AG20443 (cell line): Measurements from ENCODE around the gene SUOX.
A peak's percentile ranks its signal among the peaks of the same experiment; 100 is the strongest.
"Not testable (repeated sequence)": the region's sequence is repeated elsewhere in the genome, so short reads cannot be mapped to it uniquely, and the experiment has no call there.

Experiments
- DNase-seq: peaks from one replicate; pipeline ENCODE4 v3.0.0; 2012; ENCODE audit warnings: low spot score, mixed read lengths

Gene SUOX

DNA sequence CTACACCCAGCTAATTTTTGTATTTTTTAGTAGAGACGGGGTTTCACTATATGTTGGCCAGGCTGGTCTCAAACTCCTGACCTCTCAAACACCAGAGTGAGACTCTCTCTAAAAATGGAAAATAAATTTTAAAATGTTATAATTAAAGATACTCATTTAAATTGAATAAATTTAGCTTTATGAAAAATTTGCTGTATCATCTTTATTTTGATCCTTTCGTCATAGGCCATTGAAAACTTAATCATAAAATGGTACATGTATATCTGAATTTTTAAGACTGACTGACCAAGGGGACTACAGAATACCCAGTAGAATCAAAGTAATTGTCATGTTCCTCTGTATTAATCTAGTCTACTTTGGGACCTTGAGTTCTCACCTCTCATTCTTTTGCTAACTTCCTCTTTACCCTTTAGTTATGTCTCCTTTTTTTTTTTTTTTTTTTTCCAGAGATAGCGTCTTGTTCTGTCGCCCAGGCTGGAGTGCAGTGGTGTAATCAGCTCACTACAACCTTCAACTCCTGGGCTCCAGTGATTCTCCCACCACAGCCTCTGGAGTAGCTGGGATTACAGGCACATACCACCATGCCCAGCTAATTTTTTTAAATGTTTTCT lies 13.7 kb upstream of the SUOX start:
- DNase-seq, result no peak

DNA sequence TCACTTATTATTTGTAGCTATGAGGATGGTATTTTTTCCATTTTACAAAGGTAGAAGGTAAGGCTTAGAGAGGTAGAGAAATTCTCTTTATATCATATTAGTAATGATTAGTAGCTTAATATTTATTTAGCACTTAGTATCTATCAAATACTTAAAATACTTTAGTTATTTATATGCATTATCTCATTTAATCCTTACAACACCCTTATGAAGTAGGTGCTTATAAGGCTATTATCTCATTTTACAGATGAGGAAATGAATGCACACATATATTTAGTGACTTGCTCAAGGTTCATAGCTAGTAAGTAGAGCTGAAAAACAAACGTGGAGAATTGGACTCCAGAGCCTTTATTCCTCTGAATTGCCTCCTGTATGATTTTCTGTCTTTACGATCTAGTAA lies 12.2 kb upstream of the SUOX start:
- DNase-seq, result no peak

DNA sequence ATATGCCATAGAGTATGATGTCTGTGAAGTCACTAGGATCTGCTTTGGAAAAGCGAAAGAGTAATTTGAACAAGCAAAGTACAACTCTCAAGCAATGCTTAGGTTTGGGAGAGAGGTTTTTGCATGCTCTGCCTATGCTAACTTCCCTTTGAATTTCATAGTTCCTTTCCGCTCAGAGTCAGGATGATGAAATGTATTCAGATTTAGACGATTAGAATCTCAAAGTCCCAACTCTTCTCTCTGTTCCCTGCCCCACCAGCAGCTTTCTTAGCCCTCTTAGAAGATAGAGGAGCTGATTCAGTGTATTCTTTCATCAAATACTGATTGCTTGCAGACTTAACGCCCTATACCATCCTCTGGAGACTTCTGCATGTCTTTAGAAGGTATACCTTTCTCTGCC lies 11.7 kb upstream of the SUOX start:
- DNase-seq, result no peak

DNA sequence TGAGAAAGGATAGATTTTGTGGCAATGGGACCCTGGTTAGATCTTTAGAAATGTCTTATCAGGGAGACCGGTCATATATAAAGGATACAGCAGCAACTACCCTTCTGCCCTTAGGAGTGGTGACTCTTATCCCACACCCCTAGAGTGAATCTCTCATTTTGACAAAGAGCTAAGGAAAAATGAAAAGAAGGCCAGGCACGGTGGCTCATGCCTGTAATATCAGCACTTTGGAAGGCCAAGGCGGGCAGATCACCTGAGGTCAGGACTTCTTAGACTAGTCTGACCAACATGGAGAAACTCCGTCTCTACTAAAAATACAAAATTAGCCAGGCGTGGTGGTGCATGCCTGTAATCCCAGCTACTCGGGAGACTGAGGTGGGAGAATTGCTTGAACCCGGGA lies 11.1 kb upstream of the SUOX start:
- not testable (repeated sequence) for DNase-seq

DNA sequence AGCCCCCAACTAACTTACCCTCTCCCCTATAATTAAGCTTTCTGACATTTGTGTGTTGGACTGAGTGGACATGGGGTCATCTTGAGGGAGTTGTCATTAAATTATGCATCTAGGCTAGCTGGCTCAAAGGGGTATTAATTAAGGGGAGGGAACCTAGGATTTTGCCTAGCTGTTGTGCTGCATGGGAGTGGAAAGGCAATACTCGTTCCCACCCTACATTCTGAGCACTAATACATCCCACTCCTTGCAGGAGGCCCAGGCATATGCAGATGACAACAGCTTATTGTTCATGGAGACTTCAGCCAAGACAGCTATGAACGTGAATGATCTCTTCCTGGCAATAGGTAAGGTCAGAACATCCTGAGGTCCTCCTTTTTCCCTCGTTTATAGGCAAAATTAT lies 6.0 kb upstream of the SUOX start:
- DNase-seq, result no peak

DNA sequence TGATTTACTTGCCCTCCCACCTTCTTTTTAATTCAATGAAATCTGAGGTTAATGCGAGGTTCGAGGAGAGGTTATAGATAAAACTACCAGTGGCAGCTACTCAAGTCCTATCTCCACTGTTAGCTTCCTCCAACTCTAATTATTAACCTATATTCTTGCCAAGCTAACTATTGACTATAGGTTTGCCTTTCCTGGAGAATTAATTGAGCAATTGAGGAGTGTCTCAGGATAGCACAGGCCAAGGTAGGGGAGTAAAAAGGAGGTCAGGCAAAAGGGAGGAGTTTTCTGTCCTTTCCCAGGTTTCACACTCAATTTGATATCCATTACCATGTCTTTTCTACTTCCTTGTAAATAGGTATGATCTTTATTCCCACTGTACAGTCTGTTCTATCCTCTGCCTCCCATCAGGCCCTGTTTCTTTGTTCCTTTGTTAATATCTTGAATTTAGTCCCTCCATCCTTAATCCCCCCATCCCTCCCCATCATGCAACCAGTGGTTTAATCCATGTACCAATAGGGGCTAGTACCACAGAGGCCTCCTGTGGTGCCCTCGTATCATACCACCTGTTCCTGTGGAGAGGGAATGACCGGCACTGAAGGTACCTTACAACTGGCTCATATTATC lies 3.7 kb upstream of the SUOX start:
- DNase-seq, result no peak

DNA sequence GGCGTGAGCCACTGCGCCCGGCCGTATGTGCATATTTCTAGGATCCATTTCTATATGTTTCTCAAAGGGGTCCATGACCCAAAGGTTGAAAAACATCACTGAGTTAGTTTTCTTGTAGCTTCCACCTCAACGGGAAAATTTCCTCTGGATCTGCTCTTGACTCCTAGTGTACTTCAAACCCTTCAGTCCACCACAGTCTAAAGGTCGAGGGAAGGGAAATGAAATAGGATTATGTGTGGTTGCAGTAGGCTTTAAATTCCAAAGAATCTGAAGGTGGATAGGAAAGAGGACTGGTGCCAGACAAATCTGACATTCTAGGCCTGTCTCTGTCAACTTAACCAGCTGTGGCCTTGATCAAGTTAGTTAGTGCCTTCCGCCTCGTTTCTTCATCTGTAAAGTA lies 1.7 kb upstream of the SUOX start:
- DNase-seq, result no peak

DNA sequence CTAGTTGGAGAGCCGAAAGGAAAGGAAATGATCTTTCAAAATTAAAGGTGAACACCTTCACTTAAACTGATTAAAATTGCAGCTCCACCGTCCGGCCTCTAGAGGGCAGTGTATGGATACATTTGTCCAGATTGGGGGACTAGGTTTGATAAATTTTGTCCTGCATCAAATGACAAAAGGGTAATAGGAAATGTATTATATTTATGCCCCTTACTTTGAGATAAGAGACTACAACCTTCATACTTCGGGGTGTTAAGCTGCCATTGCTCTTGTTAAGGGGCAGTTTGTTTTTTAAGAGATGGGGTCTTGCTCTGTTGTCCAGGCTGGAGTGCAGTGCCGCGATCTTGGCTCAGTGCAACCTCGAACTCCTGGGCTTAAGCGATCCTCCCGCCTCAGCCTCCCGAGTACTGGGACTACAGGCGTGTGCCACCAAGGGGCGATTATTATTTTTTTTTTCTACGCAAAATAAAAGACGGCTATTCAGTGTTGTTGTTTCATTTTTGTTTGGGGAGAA lies 818 bp upstream of the SUOX start:
- peak; percentile 59 for DNase-seq

DNA sequence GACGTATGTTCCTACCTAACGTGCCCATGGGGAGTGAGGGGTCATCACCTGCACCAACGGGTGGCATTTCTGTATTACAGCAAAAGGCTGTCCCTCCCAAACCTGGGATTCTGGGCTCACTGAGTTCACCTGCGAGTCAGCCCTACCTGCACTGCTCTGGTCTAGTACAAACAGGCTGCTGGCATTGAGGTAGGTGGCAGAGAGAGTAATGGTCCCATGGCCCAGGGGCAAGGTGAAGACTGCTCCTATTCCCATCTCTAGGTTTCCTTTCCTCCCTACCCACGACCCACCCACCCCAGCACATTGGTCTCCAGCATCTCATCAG lies 421 bp downstream of the SUOX start:
- no peak for DNase-seq

DNA sequence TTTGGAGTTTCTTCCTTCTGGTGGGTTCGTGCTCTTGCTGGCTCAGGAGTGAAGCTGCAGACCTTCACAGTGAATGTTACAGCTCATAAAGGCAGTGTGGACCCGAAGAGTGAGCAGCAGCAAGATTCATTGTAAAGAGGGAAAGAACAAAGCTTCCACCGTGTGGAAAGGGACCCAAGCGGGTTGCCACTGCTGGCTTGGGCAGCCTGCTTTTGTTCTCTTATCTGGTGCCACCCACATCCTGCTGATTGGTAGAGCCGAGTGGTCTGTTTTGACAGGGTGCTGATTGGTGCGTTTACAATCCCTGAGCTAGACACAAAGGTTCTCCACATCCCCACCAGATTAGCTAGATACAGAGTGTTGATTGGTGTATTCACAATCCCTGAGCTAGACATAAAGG lies 2.4 kb downstream of the SUOX start:
- not testable (repeated sequence) for DNase-seq

DNA sequence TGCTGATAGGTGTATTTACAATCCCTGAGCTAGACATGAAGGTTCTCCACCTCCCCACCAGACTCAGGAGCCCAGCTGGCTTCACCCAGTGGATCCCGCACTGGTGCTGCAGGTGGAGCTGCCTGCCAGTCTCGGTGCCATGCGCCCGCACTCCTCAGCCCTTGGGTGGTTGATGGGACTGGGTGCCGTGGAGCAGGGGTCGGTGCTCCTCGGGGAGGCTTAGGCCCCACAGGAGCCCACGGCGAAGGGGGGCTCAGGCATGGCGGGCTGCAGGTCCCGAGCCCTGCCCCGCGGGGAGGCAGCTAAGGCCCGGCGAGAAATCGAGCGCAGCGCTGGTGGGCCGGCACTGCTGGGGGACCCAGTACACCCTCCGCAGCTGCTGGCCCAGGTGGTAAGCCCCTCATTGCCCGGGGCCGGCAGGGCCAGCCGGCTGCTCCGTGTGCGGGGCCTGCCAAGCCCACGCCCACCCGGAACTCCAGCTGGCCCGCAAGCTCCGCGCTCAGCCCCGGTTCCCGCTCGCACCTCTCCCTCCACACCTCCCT lies 3.0 kb downstream of the SUOX start:
- not testable (repeated sequence) for DNase-seq

DNA sequence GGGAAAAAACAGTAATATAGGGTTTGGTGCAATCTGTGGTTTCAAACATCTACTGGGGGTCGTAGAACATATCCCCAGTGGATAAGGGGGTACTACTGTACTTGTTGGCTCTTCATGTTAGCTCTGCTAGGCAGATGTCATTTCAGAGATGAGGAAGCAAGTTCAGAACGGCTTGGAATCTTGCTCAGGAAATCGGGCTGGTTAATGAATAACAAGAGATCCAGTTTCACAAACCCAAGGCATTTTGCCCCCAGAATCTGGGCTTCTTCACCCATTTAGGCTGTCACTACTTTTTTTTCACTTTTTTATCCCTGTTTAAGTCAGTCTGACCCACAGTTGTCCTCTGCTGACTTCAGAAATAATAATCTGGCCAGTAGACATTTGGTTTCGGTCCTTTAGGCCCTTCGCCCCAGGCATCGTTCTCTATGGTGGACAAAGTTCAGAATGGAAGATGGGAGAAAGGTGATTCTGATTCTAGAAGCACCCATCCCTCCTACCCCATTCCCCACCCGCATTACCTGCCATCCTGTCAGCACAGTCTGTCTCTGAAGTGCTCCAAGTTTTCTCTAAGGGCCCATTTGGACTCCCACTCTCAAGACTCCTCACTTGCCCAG lies 4.5 kb downstream of the SUOX start:
- DNase-seq, result no peak

DNA sequence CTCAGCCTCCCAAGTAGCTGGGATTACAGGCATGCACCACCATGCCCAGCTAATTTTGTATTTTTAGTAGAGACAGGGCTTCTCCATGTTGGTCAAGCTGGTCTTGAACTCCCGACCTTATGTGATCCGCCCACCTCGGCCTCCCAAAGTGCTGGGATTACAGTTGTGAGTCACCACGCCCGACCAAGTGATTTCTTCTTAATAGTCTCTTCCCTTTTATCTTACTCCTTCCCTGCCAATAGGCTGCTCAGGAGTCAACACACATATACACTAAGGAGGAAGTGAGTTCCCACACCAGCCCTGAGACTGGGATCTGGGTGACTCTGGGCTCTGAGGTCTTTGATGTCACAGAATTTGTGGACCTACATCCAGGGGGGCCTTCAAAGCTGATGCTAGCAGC lies 6.3 kb downstream of the SUOX start:
- not testable (repeated sequence) for DNase-seq

DNA sequence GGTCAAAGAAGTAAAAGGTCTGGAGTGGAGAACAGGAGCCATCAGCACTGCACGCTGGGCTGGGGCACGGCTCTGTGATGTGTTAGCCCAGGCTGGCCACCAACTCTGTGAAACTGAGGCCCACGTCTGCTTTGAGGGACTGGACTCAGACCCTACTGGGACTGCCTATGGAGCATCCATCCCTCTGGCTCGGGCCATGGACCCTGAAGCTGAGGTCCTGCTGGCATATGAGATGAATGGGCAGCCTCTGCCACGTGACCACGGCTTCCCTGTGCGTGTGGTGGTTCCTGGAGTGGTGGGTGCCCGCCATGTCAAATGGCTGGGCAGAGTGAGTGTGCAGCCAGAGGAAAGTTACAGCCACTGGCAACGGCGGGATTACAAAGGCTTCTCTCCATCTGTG lies 7.1 kb downstream of the SUOX start:
- no peak for DNase-seq

DNA sequence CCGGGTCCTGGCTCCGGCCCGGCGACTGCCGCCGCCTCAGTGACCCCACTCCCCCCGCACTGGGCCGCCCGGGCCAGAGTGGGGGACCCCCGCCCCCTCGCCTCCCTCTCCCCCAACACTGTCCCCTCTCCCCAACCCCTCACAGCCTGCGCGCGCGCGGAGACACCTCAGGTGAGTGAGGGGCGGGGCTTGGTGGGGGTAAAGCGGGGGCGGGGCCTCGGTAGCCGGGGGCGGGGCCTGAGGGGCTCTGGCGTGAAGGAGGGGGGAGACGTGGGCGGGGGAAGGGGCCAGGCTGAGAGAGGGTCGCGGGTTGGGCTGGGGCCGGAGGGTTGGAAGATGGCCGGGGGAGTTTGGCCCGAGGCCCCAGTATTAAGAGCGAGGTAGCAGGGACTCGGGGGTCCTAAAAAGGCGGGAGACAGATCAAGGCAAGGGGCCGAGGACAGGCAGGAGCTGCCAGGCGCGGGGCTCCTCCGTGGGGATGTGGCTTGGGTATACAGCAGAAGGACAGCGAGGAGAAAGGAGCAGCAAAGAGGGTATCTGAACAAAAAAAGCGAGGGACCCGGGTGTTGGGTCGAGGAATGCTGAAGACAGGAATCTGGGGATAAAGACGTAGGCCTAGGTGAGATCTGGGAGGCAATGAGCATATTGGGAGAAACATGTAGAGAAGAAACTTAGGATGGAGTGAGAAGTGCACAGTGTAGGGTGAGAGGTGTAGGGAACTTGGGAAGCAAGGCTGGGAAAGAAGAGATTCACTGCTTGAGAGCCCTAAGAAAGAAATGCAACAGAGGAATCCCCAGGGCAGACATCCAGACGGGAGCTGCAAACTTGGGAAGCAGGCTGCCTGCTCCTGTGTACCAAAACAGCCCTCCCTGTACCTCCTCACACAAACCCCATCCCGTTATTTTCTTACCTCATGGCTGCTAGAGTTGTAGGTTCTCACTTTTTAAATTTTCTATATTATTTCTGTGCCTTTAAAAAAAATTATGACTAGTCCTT lies 10.8 kb downstream of the SUOX start:
- peak; percentile 83 for DNase-seq

DNA sequence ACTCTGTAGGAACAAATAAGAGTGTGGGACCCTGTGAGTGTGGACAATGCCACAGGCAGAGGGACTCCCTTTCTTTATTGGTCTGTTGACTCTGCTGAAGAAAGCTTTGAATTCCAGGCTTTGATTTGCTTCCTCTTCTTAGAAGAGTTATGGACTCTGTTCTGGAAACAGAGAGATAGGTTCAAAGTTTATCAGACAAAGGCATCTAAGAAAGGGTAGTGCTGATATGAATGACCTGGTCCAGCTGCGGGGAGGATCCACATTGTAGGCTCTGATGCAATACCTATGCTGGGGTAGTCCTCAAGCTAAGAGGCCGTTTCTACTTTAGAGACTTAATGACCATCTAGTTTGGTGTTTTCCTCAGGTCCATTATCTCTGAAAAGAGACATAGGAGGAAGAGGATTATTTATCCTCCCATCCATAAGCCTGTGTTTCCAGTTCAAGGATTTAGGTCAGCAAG lies 13.1 kb downstream of the SUOX start:
- DNase-seq, result no peak

DNA sequence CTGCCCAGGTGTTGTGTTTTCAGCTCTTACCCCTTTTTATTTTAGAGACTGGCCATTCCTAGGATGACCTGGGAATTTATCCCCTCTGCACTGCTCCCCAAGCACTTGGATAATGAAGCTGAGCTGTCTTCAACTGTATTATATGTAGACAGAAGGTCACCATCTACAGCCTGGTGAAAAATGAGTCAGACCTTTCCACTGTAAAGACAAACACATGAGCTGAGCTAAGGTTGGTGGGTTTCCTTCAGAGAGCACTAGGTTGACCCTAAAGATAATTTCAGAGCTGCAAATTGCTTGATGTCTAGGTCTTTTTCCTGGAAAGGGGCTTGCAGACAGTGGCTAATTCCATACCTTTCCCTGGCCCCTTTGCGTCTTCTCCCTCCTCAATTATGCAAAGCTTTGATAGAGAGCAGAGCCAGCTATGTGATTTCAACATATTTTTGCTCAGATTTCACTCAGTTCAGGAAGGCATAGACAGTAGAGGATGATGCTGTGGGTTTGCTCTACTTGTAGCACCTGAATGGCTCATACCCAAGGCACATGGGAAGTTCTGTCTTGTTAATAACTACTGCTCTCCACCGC lies 14.5 kb downstream of the SUOX start:
- no peak for DNase-seq

DNA sequence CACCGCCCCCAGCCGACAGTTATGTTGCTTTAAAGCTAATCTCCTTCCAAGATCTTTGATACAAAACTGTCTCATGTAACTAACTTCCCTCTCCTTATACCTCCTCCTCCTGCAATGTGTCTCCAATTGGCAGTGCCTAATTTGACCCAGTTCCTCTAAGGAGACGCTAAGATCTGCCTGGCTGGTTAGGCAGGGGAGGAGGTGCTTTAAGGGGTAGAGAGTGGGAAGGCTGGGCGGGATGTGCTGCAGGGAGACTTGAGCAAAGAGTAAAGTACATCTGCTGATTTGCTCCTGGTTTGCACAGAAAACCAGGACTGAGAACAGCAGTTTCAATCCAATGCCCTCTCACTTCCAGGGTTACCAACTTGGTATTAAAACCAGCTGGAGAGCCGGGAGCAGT lies 16.4 kb downstream of the SUOX start:
- DNase-seq, result no peak

DNA sequence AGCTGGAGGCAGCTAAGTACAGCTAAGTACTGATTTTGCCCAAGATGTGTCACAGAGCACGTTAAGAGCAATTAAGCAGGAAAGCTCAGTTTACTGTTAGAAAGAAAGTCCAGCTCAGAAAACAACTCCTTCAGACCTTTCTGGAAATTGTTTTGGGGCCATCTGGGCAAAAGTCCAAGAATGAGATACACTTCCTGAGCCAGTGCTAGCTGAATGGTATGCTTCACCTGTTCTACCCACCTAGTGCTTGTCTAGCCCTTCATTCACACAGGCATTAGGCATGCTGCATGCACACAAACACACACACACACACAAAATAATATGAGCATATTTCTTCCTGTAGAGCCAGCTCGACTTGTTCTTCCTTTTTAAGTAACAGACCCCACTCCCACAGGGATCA lies 17.1 kb downstream of the SUOX start:
- DNase-seq, result no peak

DNA sequence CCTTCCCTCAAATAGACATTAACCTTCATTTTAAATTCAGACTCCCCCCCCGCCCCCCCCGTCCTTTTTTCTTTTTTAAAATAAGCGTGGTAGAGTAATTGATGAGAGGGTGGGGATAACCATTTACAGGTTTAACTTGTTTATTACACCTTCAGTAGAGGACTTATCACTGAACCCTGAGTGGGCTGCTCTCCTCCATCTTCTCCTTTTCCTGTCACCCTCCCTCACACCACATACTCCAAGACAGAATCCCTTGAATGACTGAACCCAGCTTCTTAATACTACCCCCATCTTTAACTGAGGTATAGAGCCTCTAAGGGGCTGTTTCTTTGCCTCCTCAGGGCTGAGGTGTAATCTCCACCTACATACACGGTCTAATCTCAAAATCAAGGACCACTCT lies 20.1 kb downstream of the SUOX start:
- no peak for DNase-seq

DNA sequence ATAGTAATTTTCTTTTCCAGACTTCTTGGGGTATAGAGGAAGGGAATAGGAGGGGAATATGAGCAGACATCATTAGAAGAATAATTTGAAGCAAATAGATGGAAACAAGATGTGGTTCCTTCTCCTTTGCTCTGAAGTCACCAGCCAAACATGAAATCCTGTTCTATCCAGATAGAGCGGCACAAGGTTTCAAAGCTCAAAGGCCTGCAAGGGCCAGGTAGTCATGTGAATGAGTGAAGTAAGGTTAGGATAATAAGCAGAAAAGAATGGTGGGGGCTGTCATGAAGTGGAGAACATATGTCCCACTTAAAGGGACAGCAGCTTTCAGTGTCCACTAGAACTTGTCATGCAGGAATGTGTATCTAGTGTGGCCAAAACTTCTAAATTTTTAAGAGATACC lies 21.3 kb downstream of the SUOX start:
- no peak for DNase-seq
